Cardiac muscle cell (in vitro differentiated cells and primary cell): ENCODE measurements around the gene USP46. TPM values are rescaled to one million over a fixed set of nuclear protein-coding genes. Genes with fewer than 3 reads are reported as not detected.

Experiments used
- DNase-seq, 2 donors: peaks; one replicate each; pipeline versions ENCODE4 v3.0.0 to v3.0.0-alpha.2; 2010 to 2017; ENCODE audit warnings: low read depth in 1 of 2, low spot score in 1 of 2
- H3K27ac ChIP-seq: fragments of 200-600 bp; sonication (generic); 2 replicates; pipeline ENCODE4 v1.5.1; 2016
- H3K27me3 ChIP-seq: fragments of 200-600 bp; sonication (generic); 2 replicates; pipeline ENCODE4 v1.6.0; 2016; ENCODE audit warnings: control low read depth
- H3K36me3 ChIP-seq: fragments of 200-600 bp; sonication (generic); 2 replicates; pipeline ENCODE4 v1.5.1; 2016; ENCODE audit warnings: control low read depth
- H3K4me1 ChIP-seq: fragments of 200-600 bp; sonication (generic); 2 replicates; pipeline ENCODE4 v1.8.1; 2017; ENCODE audit warnings: low read depth, mild to moderate bottlenecking, mixed run types
- H3K4me3 ChIP-seq: fragments of 200-600 bp; sonication (generic); 2 replicates; pipeline ENCODE4 v1.5.1; 2016; ENCODE audit warnings: mild to moderate bottlenecking
- H3K9me3 ChIP-seq: fragments of 200-600 bp; sonication (generic); 2 replicates; pipeline ENCODE4 v1.5.1; 2017; ENCODE audit warnings: low read depth, mild to moderate bottlenecking, control low read depth
- polyA plus RNA-seq: library from polyadenylated mRNA; unstranded; fragments of >200 nt; fragmentation: Nextera tagmentation; extraction: Ambion mirVana; gene quantifications from 2 replicates; pipeline ENCODE4 v1.2.1, GENCODE V29; 2016
- total RNA-seq: library from RNA; depleted of rRNA; stranded (reverse); fragments of >200 nt; gene quantifications from 2 replicates; pipeline ENCODE4 v1.2.3, GENCODE V29; 2016
- TF ChIP-seq, protein P1 (sequence below): IDR thresholded peaks from 2 replicates; pipeline ENCODE4 v1.5.1; 2012; ENCODE audit warnings: low read depth, mild to moderate bottlenecking, low read length

Gene USP46
- total and polyA plus RNA-seq, 2 experiments from 2014 or later: 18.3 to 24.2 TPM

DNA sequence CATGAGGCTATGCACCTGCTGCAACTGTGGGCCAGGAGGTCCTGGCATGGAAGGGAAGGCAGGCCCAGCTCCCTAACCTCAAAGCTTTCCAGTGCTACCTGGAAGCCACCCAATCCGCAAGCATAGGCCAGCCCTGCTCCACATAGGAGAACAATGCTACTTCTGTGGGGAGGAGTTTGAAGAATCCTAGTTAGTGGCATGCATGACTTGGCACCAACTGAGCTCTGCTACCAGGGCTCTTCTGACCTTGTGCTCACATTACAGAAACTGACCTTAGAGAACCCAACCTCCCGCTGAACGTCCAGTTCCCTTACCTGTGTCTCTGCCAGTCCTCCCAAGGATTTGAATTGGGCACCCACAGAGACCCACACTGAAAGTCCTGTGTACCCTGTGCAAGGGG, 58.8 kb downstream of the USP46 start:
- no peaks in the 10 kb centered on the region for H3K9me3 ChIP-seq
- DNase-seq: no peak
- H3K27me3 ChIP-seq: no peaks in the 10 kb centered on the region
- H3K4me3 ChIP-seq: no peak overlapping the region
- TF ChIP-seq, protein P1, sequence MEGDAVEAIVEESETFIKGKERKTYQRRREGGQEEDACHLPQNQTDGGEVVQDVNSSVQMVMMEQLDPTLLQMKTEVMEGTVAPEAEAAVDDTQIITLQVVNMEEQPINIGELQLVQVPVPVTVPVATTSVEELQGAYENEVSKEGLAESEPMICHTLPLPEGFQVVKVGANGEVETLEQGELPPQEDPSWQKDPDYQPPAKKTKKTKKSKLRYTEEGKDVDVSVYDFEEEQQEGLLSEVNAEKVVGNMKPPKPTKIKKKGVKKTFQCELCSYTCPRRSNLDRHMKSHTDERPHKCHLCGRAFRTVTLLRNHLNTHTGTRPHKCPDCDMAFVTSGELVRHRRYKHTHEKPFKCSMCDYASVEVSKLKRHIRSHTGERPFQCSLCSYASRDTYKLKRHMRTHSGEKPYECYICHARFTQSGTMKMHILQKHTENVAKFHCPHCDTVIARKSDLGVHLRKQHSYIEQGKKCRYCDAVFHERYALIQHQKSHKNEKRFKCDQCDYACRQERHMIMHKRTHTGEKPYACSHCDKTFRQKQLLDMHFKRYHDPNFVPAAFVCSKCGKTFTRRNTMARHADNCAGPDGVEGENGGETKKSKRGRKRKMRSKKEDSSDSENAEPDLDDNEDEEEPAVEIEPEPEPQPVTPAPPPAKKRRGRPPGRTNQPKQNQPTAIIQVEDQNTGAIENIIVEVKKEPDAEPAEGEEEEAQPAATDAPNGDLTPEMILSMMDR: no peak
- no peak overlapping the region for H3K27ac ChIP-seq
- no peaks in the 10 kb centered on the region for H3K4me1 ChIP-seq
- peaks cover 52% of the 10 kb centered on the region for H3K36me3 ChIP-seq

DNA sequence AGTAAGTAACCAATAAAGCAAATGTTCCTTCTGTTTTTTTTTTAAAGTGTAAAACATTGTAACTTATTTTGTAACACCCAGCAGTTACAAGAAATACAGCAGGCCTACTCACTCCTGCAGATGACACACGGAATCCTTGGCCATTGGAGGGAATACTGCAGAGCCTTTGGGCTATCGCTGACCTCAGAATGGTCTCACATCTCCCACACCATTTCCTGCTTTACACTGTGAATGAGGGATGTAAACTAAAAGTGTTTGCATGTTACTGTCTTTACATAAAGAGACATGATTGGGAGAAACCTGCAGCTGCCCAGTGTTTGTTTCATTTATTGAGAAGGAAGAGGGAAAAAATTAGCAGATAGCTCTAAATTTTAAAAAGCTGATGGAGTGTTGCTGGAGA, 64.1 kb downstream of the USP46 start:
- no peak overlapping the region for H3K4me3 ChIP-seq
- no peaks in the 10 kb centered on the region for H3K9me3 ChIP-seq
- TF ChIP-seq, protein P1: no peak
- peaks cover 33% of the 10 kb centered on the region for H3K36me3 ChIP-seq
- DNase-seq: peak in 1 of 2 donors; percentile 40
- H3K4me1 ChIP-seq: no peaks in the 10 kb centered on the region
- no peaks in the 10 kb centered on the region for H3K27me3 ChIP-seq
- no peak overlapping the region for H3K27ac ChIP-seq

- no peak overlapping the region for H3K27ac ChIP-seq
- H3K9me3 ChIP-seq: no peaks in the 10 kb centered on the region
- DNase-seq: no peak
- peaks cover 19% of the 10 kb centered on the region for H3K36me3 ChIP-seq
- H3K4me1 ChIP-seq: no peaks in the 10 kb centered on the region
- H3K27me3 ChIP-seq: no peaks in the 10 kb centered on the region
- H3K4me3 ChIP-seq: no peak overlapping the region
- TF ChIP-seq, protein P1: no peak
Observed at GRCh38 chr4:52592287-52592686, 66.8 kb downstream of the USP46 start.

DNA sequence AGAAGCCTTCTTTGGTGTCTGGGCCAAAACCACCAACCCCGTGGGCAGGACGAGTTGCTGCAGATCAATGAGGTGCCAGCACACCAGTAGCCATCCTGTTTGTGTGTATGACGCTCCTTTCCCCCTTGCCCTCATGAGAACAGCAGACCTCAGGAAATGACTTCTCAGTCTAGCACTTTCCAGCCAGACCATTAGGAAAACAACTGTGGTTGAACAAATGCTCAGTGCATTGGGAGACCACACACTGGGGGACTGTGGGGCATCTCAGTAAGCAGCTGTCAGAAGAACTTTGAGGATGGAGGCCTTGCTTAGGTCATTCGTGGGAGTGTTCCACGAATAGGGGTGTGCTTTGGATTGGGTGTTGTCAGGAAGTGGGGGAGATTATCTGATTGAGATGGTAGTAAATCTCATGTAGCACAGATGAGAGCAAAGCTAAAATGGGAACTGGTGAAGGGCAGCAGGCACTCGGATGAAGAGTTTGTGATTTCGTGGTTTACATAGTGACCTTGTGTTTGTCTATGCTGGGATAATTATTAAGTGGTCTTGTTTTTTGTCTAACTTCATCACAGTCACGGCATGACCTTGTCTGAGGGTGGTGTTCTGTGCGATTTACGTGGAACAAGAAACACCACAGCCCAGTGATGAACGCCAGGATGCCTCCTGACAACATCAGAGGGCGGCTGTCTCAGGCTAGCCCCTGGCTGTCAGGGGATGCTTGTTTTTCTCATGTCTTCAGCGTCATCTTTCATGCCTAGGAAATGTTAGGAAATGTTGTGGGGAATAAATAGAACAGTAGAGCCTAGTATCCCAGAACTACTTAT, 70.1 kb downstream of the USP46 start:
- TF ChIP-seq, protein P1: no peak
- Histone ChIP-seq H3K27ac (no peak overlapping the region), H3K36me3 (no peaks in the 10 kb centered on the region), H3K27me3 (no peaks in the 10 kb centered on the region), H3K4me1 (peaks cover 9% of the 10 kb centered on the region), H3K4me3 (no peak overlapping the region), H3K9me3 (no peaks in the 10 kb centered on the region)
- DNase-seq: peak in 1 of 2 donors; percentile 74

DNA sequence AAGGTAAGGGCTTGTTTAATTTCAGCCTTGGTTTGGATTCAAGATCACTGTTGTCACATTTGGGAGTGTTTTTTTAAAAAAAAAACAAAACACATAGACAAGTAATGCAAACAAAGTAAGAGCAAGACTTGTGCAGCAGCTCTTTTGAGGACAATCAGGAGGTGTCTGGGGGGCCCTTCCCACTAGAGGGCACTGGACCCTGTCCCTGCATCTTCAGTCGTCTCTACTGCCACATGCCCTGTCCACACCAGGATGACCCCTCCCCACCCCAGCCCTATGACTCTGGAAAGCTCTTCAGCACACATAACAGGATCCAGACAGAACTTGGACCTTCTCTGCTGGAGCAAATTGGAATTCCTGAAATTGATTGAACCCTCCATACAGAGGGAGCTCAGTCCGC, 71.0 kb downstream of the USP46 start:
- DNase-seq: peak; percentile 35 to 66

More for the DNA sequence above, 71.0 kb downstream of the USP46 start:
- Histone ChIP-seq H3K4me1 (peaks cover 9% of the 10 kb centered on the region), H3K27me3 (no peaks in the 10 kb centered on the region), H3K9me3 (no peaks in the 10 kb centered on the region), H3K36me3 (no peaks in the 10 kb centered on the region), H3K4me3 (no peak overlapping the region), H3K27ac (no peak overlapping the region)
- TF ChIP-seq, protein P1: peak; percentile 53
